ENCODE data around the gene MBOAT2. TPM values are rescaled to one million over a fixed set of nuclear protein-coding genes. Genes with fewer than 3 reads are reported as not detected.
A peak's percentile ranks its signal among the peaks of the same experiment; 100 is the strongest.

MBOAT2 gene
- total and polyA plus RNA-seq, 2 experiments from 2014 or later: 15.9 to 22.7 TPM

- Histone ChIP-seq H3K4me2 (no peak overlapping the region), H3K27ac (ENCODE audit: low read depth) (no peak overlapping the region), H3F3A (replicated peaks; ENCODE audit: low read depth) (no peaks in the 10 kb centered on the region), H3K9me2 (ENCODE audit: insufficient read depth) (no peaks in the 10 kb centered on the region), H3K36me3 (ENCODE audit: insufficient read depth) (no peaks in the 10 kb centered on the region), H4K20me1 (replicated peaks; ENCODE audit: insufficient read depth) (no peaks in the 10 kb centered on the region), H3K27me3 (ENCODE audit: insufficient read depth) (no peaks in the 10 kb centered on the region), H3K79me2 (replicated peaks; ENCODE audit: insufficient read depth) (no peaks in the 10 kb centered on the region), H2AFZ (peak overlapping the region; percentile 57), H3K4me1 (ENCODE audit: insufficient read depth) (no peaks in the 10 kb centered on the region), H3K4me3 (no peak overlapping the region)
- Mint-ChIP-seq H3K4me3 (no peak overlapping the region), H3K27me3 (ENCODE audit: insufficient read depth, low read depth, poor library complexity) (no peaks in the 10 kb centered on the region), H3K9me3 (no peaks in the 10 kb centered on the region), H3K27ac (no peak overlapping the region), H3K4me1 (no peaks in the 10 kb centered on the region), H3K36me3 (ENCODE audit: low read depth) (no peaks in the 10 kb centered on the region)
- no peak for TF ChIP-seq ZNF462 (CRISPR knock-in tag; IDR thresholded peaks at IDR 0.05)
- TF ChIP-seq EZH2phosphoT487 (IDR thresholded peaks at IDR 0.05; ENCODE audit: unreplicated experiment): no peak
- no peak for TF ChIP-seq CTCF (conservative IDR thresholded peaks at IDR 0.05; ENCODE audit: low read depth in 2 of 2)
- DNase-seq (ENCODE audit: low spot score) (no peak), ATAC-seq (no peak)
Observed at GRCh38 chr2:9018109-9018508, 14.6 kb upstream of the MBOAT2 start.

- DNase-seq (ENCODE audit: low spot score) (no peak), ATAC-seq (no peak)
- Histone ChIP-seq H3F3A (replicated peaks; ENCODE audit: low read depth) (no peaks in the 10 kb centered on the region), H4K20me1 (replicated peaks; ENCODE audit: insufficient read depth) (no peaks in the 10 kb centered on the region), H3K4me1 (ENCODE audit: insufficient read depth) (no peaks in the 10 kb centered on the region), H2AFZ (no peak overlapping the region), H3K27me3 (ENCODE audit: insufficient read depth) (no peaks in the 10 kb centered on the region), H3K79me2 (replicated peaks; ENCODE audit: insufficient read depth) (no peaks in the 10 kb centered on the region), H3K4me3 (no peak overlapping the region), H3K4me2 (no peak overlapping the region), H3K9me2 (ENCODE audit: insufficient read depth) (no peaks in the 10 kb centered on the region), H3K36me3 (ENCODE audit: insufficient read depth) (no peaks in the 10 kb centered on the region), H3K27ac (ENCODE audit: low read depth) (no peak overlapping the region)
- H3K4me1 Mint-ChIP-seq: no peaks in the 10 kb centered on the region
- H3K4me3 Mint-ChIP-seq: no peak overlapping the region
- no peaks in the 10 kb centered on the region for H3K27me3 Mint-ChIP-seq (ENCODE audit: insufficient read depth, low read depth, poor library complexity)
- no peaks in the 10 kb centered on the region for H3K36me3 Mint-ChIP-seq (ENCODE audit: low read depth)
- no peak overlapping the region for H3K27ac Mint-ChIP-seq
- no peaks in the 10 kb centered on the region for H3K9me3 Mint-ChIP-seq
- TF ChIP-seq CTCF (conservative IDR thresholded peaks at IDR 0.05; ENCODE audit: low read depth in 2 of 2): no peak
- TF ChIP-seq EZH2phosphoT487 (IDR thresholded peaks at IDR 0.05; ENCODE audit: unreplicated experiment): no peak
- TF ChIP-seq ZNF114 (CRISPR knock-in tag; IDR thresholded peaks at IDR 0.05): no peak
- no peak for TF ChIP-seq NANOG (IDR thresholded peaks at IDR 0.05; ENCODE audit: borderline replicate concordance)
- TF ChIP-seq CREB1 (CRISPR knock-in tag; IDR thresholded peaks at IDR 0.05; ENCODE audit: low read depth): no peak
- TF ChIP-seq ZNF331 (CRISPR knock-in tag; IDR thresholded peaks at IDR 0.05; ENCODE audit: low read depth): no peak
- no peak for TF ChIP-seq REST (IDR thresholded peaks at IDR 0.05; ENCODE audit: unreplicated experiment)
Observed at GRCh38 chr2:9017411-9017810, 13.9 kb upstream of the MBOAT2 start.

Data from GM23338 (cell line).